ENCODE data around the gene KIAA0825.

The KIAA0825 gene

GRCh38 chr5:94308442-94308841 is 310.0 kb downstream of the KIAA0825 start:
- DNase-seq: no peak
- in situ Hi-C loops (cut with HindIII; ENCODE audit: low pct_ligation_motif_present, low pct_unique_long_range_greater_than_20kb, low sequenced_read_pairs): no loop called here

- in situ Hi-C loops (cut with HindIII; ENCODE audit: low pct_ligation_motif_present, low pct_unique_long_range_greater_than_20kb, low sequenced_read_pairs): no loop called here
- DNase-seq: no peak
Observed at GRCh38 chr5:94304146-94304545, 314.3 kb downstream of the KIAA0825 start.

GRCh38 chr5:94288937-94289336 is 329.5 kb downstream of the KIAA0825 start:
- in situ Hi-C loops (cut with HindIII; ENCODE audit: low pct_ligation_motif_present, low pct_unique_long_range_greater_than_20kb, low sequenced_read_pairs): no loop called here
- DNase-seq: no peak

GRCh38 chr5:94285984-94286383 is 332.4 kb downstream of the KIAA0825 start:
- in situ Hi-C loops (cut with HindIII; ENCODE audit: low pct_ligation_motif_present, low pct_unique_long_range_greater_than_20kb, low sequenced_read_pairs): no loop called here
- no peak for DNase-seq

- no peak for DNase-seq
- in situ Hi-C loops (cut with HindIII; ENCODE audit: low pct_ligation_motif_present, low pct_unique_long_range_greater_than_20kb, low sequenced_read_pairs): no loop called here
Observed at GRCh38 chr5:94283093-94283492, 335.3 kb downstream of the KIAA0825 start.

- no peak for DNase-seq
- in situ Hi-C loops (cut with HindIII; ENCODE audit: low pct_ligation_motif_present, low pct_unique_long_range_greater_than_20kb, low sequenced_read_pairs): no loop called here
Observed at GRCh38 chr5:94281236-94281801, 337.1 kb downstream of the KIAA0825 start.

- in situ Hi-C loops (cut with HindIII; ENCODE audit: low pct_ligation_motif_present, low pct_unique_long_range_greater_than_20kb, low sequenced_read_pairs): no loop called here
- no peak for DNase-seq
Observed at GRCh38 chr5:94276751-94277150, 341.7 kb downstream of the KIAA0825 start.

GRCh38 chr5:94276048-94276447 is 342.4 kb downstream of the KIAA0825 start:
- DNase-seq: no peak
- in situ Hi-C loops (cut with HindIII; ENCODE audit: low pct_ligation_motif_present, low pct_unique_long_range_greater_than_20kb, low sequenced_read_pairs): no loop called here

GRCh38 chr5:94274707-94275106 is 343.7 kb downstream of the KIAA0825 start:
- in situ Hi-C loops (cut with HindIII; ENCODE audit: low pct_ligation_motif_present, low pct_unique_long_range_greater_than_20kb, low sequenced_read_pairs): no loop called here

GRCh38 chr5:94268226-94268625 is 350.2 kb downstream of the KIAA0825 start:
- no peak for DNase-seq
- in situ Hi-C loops (cut with HindIII; ENCODE audit: low pct_ligation_motif_present, low pct_unique_long_range_greater_than_20kb, low sequenced_read_pairs): no loop called here

More at GRCh38 chr5:94274707-94275106, 343.7 kb downstream of the KIAA0825 start:
- DNase-seq: no peak

GRCh38 chr5:94267350-94267899 is 351.0 kb downstream of the KIAA0825 start:
- no peak for DNase-seq
- in situ Hi-C loops (cut with HindIII; ENCODE audit: low pct_ligation_motif_present, low pct_unique_long_range_greater_than_20kb, low sequenced_read_pairs): no loop called here

GRCh38 chr5:94266170-94266569 is 352.2 kb downstream of the KIAA0825 start:
- DNase-seq: no peak
- in situ Hi-C loops (cut with HindIII; ENCODE audit: low pct_ligation_motif_present, low pct_unique_long_range_greater_than_20kb, low sequenced_read_pairs): no loop called here

GRCh38 chr5:94263068-94263467 is 355.3 kb downstream of the KIAA0825 start:
- no peak for DNase-seq
- in situ Hi-C loops (cut with HindIII; ENCODE audit: low pct_ligation_motif_present, low pct_unique_long_range_greater_than_20kb, low sequenced_read_pairs): no loop called here

- in situ Hi-C loops (cut with HindIII; ENCODE audit: low pct_ligation_motif_present, low pct_unique_long_range_greater_than_20kb, low sequenced_read_pairs): no loop called here
- DNase-seq: no peak
Observed at GRCh38 chr5:94260096-94260495, 358.3 kb downstream of the KIAA0825 start.

GRCh38 chr5:94254214-94254613 is 364.2 kb downstream of the KIAA0825 start:
- in situ Hi-C loops (cut with HindIII; ENCODE audit: low pct_ligation_motif_present, low pct_unique_long_range_greater_than_20kb, low sequenced_read_pairs): no loop called here
- DNase-seq: no peak

GRCh38 chr5:94250985-94251384 is 367.4 kb downstream of the KIAA0825 start:
- DNase-seq: no peak
- in situ Hi-C loops (cut with HindIII; ENCODE audit: low pct_ligation_motif_present, low pct_unique_long_range_greater_than_20kb, low sequenced_read_pairs): no loop called here

GRCh38 chr5:94249430-94249829 is 369.0 kb downstream of the KIAA0825 start:
- in situ Hi-C loops (cut with HindIII; ENCODE audit: low pct_ligation_motif_present, low pct_unique_long_range_greater_than_20kb, low sequenced_read_pairs): no loop called here
- no peak for DNase-seq

- in situ Hi-C loops (cut with HindIII; ENCODE audit: low pct_ligation_motif_present, low pct_unique_long_range_greater_than_20kb, low sequenced_read_pairs): no loop called here
- DNase-seq: no peak
Observed at GRCh38 chr5:94248175-94248875, 370.1 kb downstream of the KIAA0825 start.

GRCh38 chr5:94245608-94246007 is 372.8 kb downstream of the KIAA0825 start:
- no peak for DNase-seq
- in situ Hi-C loops (cut with HindIII; ENCODE audit: low pct_ligation_motif_present, low pct_unique_long_range_greater_than_20kb, low sequenced_read_pairs): no loop called here

GRCh38 chr5:94244921-94245320 is 373.5 kb downstream of the KIAA0825 start:
- DNase-seq: no peak
- in situ Hi-C loops (cut with HindIII; ENCODE audit: low pct_ligation_motif_present, low pct_unique_long_range_greater_than_20kb, low sequenced_read_pairs): no loop called here

All from ACHN (cell line).